Medulla oblongata (tissue), 1 donor: Measurements from ENCODE around the gene RAD18.

ENCODE experiments used
- DNase-seq: peaks from one replicate; pipeline ENCODE4 v3.0.0-alpha.2; 2015; ENCODE audit errors: extremely low spot score

RAD18 gene

GRCh38 chr3:8864402-8865350 is 98.6 kb downstream of the RAD18 start:
- DNase-seq, result no peak

- no peak for DNase-seq
Measured at GRCh38 chr3:8863891-8864290, 99.4 kb downstream of the RAD18 start.

- no peak for DNase-seq
Measured at GRCh38 chr3:8857720-8858367, 105.4 kb downstream of the RAD18 start.

GRCh38 chr3:8856721-8857120 is 106.6 kb downstream of the RAD18 start:
- DNase-seq, result no peak

GRCh38 chr3:8856071-8856470 is 107.2 kb downstream of the RAD18 start:
- no peak for DNase-seq

GRCh38 chr3:8854656-8855055 is 108.6 kb downstream of the RAD18 start:
- DNase-seq, result no peak

- no peak for DNase-seq
Measured at GRCh38 chr3:8853081-8853480, 110.2 kb downstream of the RAD18 start.

- DNase-seq, result no peak
Measured at GRCh38 chr3:8852511-8852910, 110.8 kb downstream of the RAD18 start.

GRCh38 chr3:8851703-8852102 is 111.6 kb downstream of the RAD18 start:
- DNase-seq, result no peak

GRCh38 chr3:8848696-8849131 is 114.6 kb downstream of the RAD18 start:
- no peak for DNase-seq

GRCh38 chr3:8847317-8847716 is 116.0 kb downstream of the RAD18 start:
- DNase-seq, result no peak

- DNase-seq, result no peak
Measured at GRCh38 chr3:8846176-8846575, 117.1 kb downstream of the RAD18 start.

- no peak for DNase-seq
Measured at GRCh38 chr3:8845641-8846040, 117.6 kb downstream of the RAD18 start.

- DNase-seq, result no peak
Measured at GRCh38 chr3:8843347-8843746, 119.9 kb downstream of the RAD18 start.

- DNase-seq, result no peak
Measured at GRCh38 chr3:8842293-8842692, 121.0 kb downstream of the RAD18 start.

- no peak for DNase-seq
Measured at GRCh38 chr3:8841472-8841871, 121.8 kb downstream of the RAD18 start.

- no peak for DNase-seq
Measured at GRCh38 chr3:8840556-8840955, 122.7 kb downstream of the RAD18 start.

GRCh38 chr3:8839607-8840325 is 123.5 kb downstream of the RAD18 start:
- no peak for DNase-seq

- DNase-seq, result no peak
Measured at GRCh38 chr3:8838765-8839423, 124.4 kb downstream of the RAD18 start.

GRCh38 chr3:8838234-8838633 is 125.0 kb downstream of the RAD18 start:
- no peak for DNase-seq

GRCh38 chr3:8837162-8837561 is 126.1 kb downstream of the RAD18 start:
- no peak for DNase-seq

GRCh38 chr3:8836096-8836495 is 127.2 kb downstream of the RAD18 start:
- DNase-seq, result no peak
